Large intestine (tissue), 3 donors: ENCODE results near the gene MFAP1. TPM values are rescaled to one million over a fixed set of nuclear protein-coding genes. Genes with fewer than 3 reads are reported as not detected.
A peak's percentile ranks its signal among the peaks of the same experiment; 100 is the strongest.

Experiments used
- DNase-seq, 2 donors: peaks; one replicate each; pipeline versions ENCODE4 v3.0.0 to v3.0.0-alpha.2; 2013
- H3K27ac ChIP-seq: one replicate; pipeline ENCODE4 v1.5.1; 2013; ENCODE audit warnings: low read length
- H3K27me3 ChIP-seq: 2 replicates; pipeline ENCODE4 v1.6.1; 2013; ENCODE audit warnings: low read length; ENCODE audit not compliant: control insufficient read depth, insufficient read depth
- H3K36me3 ChIP-seq: 2 replicates; pipeline ENCODE4 v1.6.1; 2013; ENCODE audit warnings: low read length; ENCODE audit not compliant: control insufficient read depth, insufficient read depth
- H3K4me1 ChIP-seq: one replicate; pipeline ENCODE4 v1.6.1; 2013; ENCODE audit warnings: low read length; ENCODE audit not compliant: control insufficient read depth, insufficient read depth
- H3K4me3 ChIP-seq: one replicate; pipeline ENCODE4 v1.5.1; 2013; ENCODE audit warnings: low read length
- H3K9me3 ChIP-seq: one replicate; pipeline ENCODE4 v1.6.1; 2013; ENCODE audit warnings: mild to moderate bottlenecking, low read depth, low read length, moderate library complexity; ENCODE audit not compliant: control insufficient read depth
- WGBS: methylation state at CpG from one replicate; pipeline ENCODE4 v1.1.5; 2013; ENCODE audit warnings: low lambda C conversion rate; ENCODE audit not compliant: insufficient coverage; 5-methylcytosine and 5-hydroxymethylcytosine counted together
- polyA plus RNA-seq: library from polyadenylated mRNA; unstranded; fragments of 120-200 nt; gene quantifications from one replicate; pipeline ENCODE4 v1.2.1, GENCODE V29; 2013

MFAP1 gene
- polyA plus RNA-seq, 1 donor, result 37.1 TPM

DNA sequence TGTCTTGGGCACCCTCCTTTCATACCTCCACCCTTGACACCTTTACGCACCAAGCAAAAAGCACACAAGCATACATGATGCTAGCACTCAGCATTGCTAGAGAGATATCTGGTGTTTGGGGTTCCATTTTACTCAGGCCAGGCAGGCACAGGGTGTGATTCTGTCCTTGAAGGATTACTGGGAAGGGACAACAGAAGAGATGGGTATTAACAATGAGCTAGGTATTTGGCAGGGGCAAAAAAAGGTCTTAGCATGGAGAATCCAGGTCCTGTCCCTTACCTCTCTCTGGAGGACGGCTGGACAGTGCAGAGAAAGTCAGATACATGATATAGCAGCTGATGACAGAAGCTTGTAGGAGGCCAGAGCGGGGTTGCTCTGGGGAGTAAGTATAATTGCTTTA lies 27.9 kb downstream of the MFAP1 start:
- Histone ChIP-seq H3K4me3 (no peak overlapping the region), H3K27ac (no peak overlapping the region), H3K9me3 (peaks cover 4% of the 10 kb centered on the region), H3K27me3 (no peaks in the 10 kb centered on the region), H3K36me3 (peaks cover 53% of the 10 kb centered on the region), H3K4me1 (peaks cover 43% of the 10 kb centered on the region)
- 100% methylated on average over 1 of the region's 3 CpGs for WGBS
- no peak for DNase-seq

DNA sequence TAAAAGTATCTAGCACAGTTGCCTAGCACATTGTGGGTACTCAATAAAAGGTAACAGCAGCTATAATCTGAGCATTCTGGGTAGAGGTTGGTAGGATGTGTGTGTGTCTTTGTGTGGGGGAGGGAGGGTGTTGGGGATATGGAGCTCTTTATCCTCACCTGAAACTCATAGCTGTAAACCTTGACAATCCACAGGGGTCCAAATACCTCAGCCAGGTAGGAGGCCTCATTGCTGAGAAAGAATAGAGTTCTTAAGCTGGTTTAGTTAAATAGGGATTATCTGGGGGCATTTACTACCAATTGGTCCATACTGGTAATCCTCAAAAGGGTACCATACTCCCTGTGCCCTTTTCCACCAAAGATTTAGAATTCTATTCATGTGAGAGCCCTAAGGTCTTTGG lies 28.5 kb downstream of the MFAP1 start:
- Histone ChIP-seq H3K4me3 (no peak overlapping the region), H3K27me3 (no peaks in the 10 kb centered on the region), H3K4me1 (peaks cover 45% of the 10 kb centered on the region), H3K36me3 (peaks cover 53% of the 10 kb centered on the region), H3K27ac (no peak overlapping the region), H3K9me3 (peaks cover 4% of the 10 kb centered on the region)
- DNase-seq, result no peak

DNA sequence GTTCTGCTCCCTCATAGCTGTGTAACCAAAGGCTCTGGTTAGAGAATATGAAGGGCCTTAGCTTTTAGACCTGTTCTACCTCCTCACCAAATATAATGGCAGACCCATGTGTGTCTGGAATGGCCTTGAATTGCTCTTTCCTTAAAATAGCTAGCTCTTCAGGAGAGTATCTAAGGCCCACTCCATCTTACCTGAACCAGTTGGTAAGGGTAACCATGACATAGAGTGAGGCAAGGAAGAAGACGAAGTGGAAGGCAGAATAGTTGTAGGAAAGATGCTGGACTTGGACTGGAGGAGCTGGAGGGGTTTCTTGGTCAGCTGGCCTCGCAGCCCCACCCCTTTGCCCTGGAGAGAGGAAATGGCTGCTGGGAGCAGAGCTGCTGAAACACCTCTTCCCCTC lies 29.3 kb downstream of the MFAP1 start:
- H3K4me3 ChIP-seq, result no peak overlapping the region
- no CpG with 5 or more reads among the region's 2 CpGs for WGBS
- H3K27ac ChIP-seq, result no peak overlapping the region
- H3K36me3 ChIP-seq, result peaks cover 53% of the 10 kb centered on the region
- H3K4me1 ChIP-seq, result peaks cover 45% of the 10 kb centered on the region
- no peaks in the 10 kb centered on the region for H3K27me3 ChIP-seq
- DNase-seq, result no peak
- peaks cover 4% of the 10 kb centered on the region for H3K9me3 ChIP-seq

DNA sequence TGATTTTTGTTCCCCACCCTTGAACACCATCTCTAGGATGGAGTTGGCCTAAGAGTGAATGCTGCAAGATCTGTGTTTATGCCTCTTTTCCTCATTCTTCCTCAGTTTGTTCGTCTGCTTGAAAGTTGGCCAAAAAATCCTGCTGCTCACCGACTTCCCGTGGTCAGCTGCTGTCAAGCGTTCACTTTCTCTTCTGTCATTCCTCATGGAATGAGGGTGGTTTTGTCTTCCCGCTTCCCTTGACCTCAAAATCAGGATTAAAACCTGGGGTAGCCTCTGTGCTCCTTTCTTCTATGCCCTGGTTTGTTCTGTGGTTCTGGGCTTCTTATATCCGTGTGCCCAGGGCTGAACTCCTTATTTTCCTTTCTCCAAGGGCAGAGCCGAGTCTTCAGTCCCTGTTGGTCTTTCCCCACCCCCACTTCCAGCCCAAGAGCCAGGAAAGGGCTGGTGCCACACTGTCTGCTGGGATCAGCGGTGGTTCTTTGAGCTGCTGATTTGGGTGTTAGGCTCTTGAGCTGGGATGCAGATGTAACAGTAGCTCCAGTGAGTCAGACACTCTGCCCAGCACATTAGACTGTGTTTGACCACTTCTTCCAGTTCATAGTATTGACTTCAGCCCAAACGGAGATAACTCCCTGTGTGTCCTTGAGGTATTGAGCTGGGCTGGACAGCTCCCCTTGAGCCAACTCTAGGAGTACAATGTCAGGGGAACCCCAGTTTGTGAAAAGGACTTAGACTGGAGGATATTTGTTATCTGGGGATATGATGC lies 30.0 kb downstream of the MFAP1 start:
- no peak for DNase-seq
- no peak overlapping the region for H3K27ac ChIP-seq
- H3K4me1 ChIP-seq, result peaks cover 37% of the 10 kb centered on the region
- peaks cover 48% of the 10 kb centered on the region for H3K36me3 ChIP-seq
- H3K4me3 ChIP-seq, result no peak overlapping the region
- WGBS, result no CpG with 5 or more reads among the region's 9 CpGs
- H3K27me3 ChIP-seq, result no peaks in the 10 kb centered on the region
- H3K9me3 ChIP-seq, result no peaks in the 10 kb centered on the region

DNA sequence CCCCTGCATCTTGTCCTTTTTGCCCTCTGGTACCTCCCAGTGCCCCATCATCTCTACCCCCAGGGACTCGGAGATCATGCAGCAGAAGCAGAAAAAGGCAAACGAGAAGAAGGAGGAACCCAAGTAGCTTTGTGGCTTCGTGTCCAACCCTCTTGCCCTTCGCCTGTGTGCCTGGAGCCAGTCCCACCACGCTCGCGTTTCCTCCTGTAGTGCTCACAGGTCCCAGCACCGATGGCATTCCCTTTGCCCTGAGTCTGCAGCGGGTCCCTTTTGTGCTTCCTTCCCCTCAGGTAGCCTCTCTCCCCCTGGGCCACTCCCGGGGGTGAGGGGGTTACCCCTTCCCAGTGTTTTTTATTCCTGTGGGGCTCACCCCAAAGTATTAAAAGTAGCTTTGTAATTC lies 30.8 kb downstream of the MFAP1 start:
- no peak overlapping the region for H3K27ac ChIP-seq
- H3K27me3 ChIP-seq, result no peaks in the 10 kb centered on the region
- no peak for DNase-seq
- no CpG with 5 or more reads among the region's 10 CpGs for WGBS
- peaks cover 31% of the 10 kb centered on the region for H3K4me1 ChIP-seq
- no peaks in the 10 kb centered on the region for H3K9me3 ChIP-seq
- H3K36me3 ChIP-seq, result peaks cover 44% of the 10 kb centered on the region
- H3K4me3 ChIP-seq, result peak overlapping the region; percentile 89

DNA sequence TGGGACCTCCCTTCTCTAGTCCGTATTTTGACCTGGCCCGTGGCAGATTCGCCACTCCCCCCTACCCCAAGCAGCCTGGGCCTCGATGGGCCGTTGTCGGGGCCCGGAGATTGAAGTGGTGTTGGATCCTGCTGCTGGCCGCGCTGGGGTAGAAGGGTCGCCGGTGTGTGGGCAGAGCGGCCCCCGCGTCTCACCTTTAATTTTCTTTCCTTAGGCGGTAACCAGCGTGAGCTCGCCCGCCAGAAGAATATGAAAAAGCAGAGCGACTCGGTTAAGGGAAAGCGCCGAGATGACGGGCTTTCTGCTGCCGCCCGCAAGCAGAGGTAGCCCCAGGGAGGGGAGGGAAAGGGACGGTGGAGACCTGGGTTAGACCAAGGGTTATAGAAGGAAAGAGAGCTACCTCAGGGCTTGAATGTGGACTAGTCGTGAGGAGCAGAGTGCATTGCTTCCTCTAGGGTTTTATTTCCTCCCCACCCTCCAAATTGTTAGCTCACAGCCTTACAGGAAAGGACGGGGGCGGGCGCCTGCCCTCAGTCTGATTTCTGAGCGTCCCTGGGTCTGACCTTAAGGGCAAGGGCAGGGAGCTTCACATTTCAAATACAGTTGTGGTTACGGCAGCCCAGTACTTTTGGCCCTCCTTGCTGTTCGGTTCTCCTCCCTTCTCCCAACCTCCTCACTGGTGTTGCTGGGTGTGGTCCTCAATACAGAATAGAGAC lies 31.6 kb downstream of the MFAP1 start:
- Histone ChIP-seq H3K36me3 (peaks cover 44% of the 10 kb centered on the region), H3K4me3 (peak overlapping the region; percentile 89), H3K27me3 (no peaks in the 10 kb centered on the region), H3K4me1 (peaks cover 25% of the 10 kb centered on the region), H3K9me3 (no peaks in the 10 kb centered on the region), H3K27ac (peak overlapping the region; percentile 87)
- peak in 1 of 2 donors; percentile 54 for DNase-seq
- WGBS, result 0% methylated on average over 2 of the region's 33 CpGs

DNA sequence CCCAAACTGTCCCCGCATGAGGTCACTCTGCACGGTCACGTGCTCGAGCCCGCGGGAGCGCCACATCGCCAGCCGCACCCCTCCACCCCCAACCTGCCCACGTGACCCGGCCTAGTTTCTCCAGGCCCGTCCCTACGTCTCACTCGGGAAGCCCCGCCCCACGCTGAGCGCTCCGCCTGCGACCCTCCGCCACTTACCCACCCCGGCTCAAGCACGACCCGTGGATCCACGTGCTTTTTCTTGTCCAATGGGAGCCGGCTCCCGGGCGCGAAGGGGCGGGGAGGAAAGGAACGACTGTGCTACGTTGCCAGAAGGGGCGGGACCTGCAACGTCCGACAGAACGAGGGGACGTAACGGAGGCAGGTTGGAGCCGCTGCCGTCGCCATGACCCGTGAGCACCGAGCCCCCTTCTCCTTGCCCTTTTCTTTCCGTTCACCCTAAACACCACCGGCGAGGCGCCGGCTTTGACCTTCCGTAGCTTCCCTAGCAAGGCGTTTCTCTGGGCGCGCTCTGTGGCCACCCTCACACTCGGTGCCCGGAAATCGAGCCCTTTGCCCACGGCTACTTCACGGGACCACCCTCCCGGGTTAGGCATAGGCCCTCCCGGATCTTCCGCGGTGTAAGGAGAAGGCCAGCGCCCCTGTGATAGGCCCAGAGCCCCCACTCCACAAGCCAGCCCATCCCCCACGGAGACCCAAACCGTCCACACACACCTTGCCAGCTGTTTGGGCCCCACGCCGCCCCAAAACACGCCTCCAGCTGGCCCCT lies 32.3 kb downstream of the MFAP1 start, which contains the start of gene SERF2:
SERF2 (plus strand) TSS at position 328 of the 768 bp plus-strand sequence; CDS start at position 385, 57 bp downstream.
- H3K4me3 ChIP-seq, result peak within 1 kb of the TSS; percentile 89
- WGBS, result no CpG with 5 or more reads among the region's 66 CpGs
- H3K27ac ChIP-seq, result peak within 1 kb of the TSS; percentile 87
- peaks cover 23% of the 10 kb centered on the region for H3K4me1 ChIP-seq
- H3K9me3 ChIP-seq, result no peaks in the 10 kb centered on the region
- peak; percentile 100 for DNase-seq
- peaks cover 39% of the 10 kb centered on the region for H3K36me3 ChIP-seq
- H3K27me3 ChIP-seq, result no peaks in the 10 kb centered on the region

DNA sequence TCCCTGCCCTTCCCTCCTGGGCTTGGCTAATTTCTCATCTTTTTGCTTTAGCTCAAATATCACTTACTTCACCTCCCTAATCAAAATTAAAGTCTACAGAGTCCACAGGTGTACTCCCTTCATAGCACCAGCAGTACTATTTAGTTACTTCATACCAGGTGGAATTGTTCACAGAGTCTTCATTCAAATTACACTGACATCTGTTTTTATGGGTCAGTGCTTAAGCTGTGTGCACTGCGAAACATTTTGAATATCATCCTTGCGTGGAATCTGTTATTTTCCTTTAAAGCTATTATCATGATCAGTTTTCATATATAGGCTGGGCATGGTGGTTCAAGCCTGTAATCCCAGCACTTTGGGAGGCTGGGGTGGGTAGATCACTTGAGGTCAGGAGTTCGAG lies 35.1 kb downstream of the MFAP1 start:
- H3K4me3 ChIP-seq, result no peak overlapping the region
- WGBS, result no CpG with 5 or more reads among the region's 3 CpGs
- no peaks in the 10 kb centered on the region for H3K27me3 ChIP-seq
- no peaks in the 10 kb centered on the region for H3K9me3 ChIP-seq
- DNase-seq, result no peak
- H3K36me3 ChIP-seq, result peaks cover 13% of the 10 kb centered on the region
- H3K4me1 ChIP-seq, result peaks cover 14% of the 10 kb centered on the region
- H3K27ac ChIP-seq, result peak overlapping the region; percentile 8

DNA sequence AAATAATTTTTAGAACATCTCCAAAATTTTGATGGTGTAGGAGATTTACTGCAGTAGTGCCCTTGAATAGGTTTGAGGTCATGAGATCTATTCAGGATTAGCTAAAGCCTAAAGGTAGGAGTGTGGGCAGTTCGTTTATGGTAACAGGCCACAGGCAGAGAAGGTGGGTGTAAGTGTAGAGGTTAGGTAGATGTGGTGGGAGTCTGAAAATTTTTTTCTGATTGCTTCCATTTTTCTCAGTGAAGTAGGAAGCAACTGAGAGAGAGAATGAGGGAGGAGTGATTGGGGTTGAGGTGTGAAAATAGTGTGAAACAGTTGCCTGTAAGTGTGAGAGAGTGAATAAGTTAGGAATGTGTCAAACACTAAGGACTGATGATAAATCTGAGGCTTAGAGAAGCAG lies 45.5 kb downstream of the MFAP1 start:
- Histone ChIP-seq H3K36me3 (peaks cover 5% of the 10 kb centered on the region), H3K9me3 (no peaks in the 10 kb centered on the region), H3K27ac (no peak overlapping the region), H3K4me1 (peaks cover 20% of the 10 kb centered on the region), H3K4me3 (no peak overlapping the region), H3K27me3 (no peaks in the 10 kb centered on the region)
- DNase-seq, result no peak
- WGBS, result no CpG with 5 or more reads among the region's 1 CpG

DNA sequence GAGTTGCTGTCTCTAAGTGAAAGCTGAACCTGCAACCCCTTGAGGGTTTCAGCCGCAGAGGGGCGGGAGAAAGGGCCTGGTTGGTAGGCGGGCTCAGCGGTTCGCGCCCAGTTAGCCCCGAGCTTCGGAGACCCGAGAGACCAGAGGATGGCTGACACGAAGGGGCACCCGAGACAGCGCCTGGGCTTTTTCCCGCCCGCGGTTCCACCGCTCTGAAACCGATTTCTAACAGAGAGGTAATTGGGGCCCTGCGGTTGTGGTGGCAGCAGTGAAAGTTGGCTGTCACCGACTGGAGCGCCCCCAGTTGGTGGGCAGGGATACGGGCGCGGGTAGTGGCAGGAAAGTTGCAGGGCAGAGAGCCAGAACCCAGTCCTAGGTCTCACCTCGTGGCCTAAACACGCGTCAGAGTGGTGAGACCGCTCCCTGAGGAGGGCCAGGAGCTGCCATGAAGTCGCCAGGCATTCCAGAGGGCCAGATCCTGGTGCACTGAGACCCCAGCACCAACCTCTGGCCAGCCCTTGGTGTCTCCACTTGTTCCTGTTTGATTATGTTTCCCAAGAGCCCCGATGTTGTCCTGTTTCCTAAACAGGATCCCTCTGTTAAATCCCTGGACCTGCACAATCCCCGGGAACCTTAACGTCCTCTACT lies 47.1 kb downstream of the MFAP1 start:
- no peaks in the 10 kb centered on the region for H3K27me3 ChIP-seq
- H3K4me3 ChIP-seq, result peak overlapping the region; percentile 74
- 4% methylated on average over 5 of the region's 31 CpGs for WGBS
- peaks cover 19% of the 10 kb centered on the region for H3K36me3 ChIP-seq
- H3K9me3 ChIP-seq, result no peaks in the 10 kb centered on the region
- H3K4me1 ChIP-seq, result peaks cover 20% of the 10 kb centered on the region
- H3K27ac ChIP-seq, result peak overlapping the region; percentile 94
- DNase-seq, result peak; percentile 73 to 91
